Mammary epithelial cell (primary cell): Measurements from ENCODE around the gene USP19.

Experiments
- EZH2 ChIP-seq: IDR thresholded peaks from 2 replicates; pipeline ENCODE4 v1.6.1; 2012; ENCODE audit warnings: low read length, inconsistent platforms, borderline replicate concordance
- TF ChIP-seq, protein P1 (sequence below), 2 donors: IDR thresholded peaks in 1 of 2; conservative IDR thresholded peaks in 1 of 2; 2 replicates each; pipeline ENCODE4 v1.5.1; 2011 to 2012; ENCODE audit warnings: inconsistent platforms in 2 of 2, low read length in 2 of 2, mild to moderate bottlenecking in 2 of 2, control low read depth in 1 of 2, low read depth in 1 of 2; ENCODE audit not compliant: insufficient read depth in 1 of 2; ENCODE audit errors: extremely low read depth in 1 of 2

DNA sequence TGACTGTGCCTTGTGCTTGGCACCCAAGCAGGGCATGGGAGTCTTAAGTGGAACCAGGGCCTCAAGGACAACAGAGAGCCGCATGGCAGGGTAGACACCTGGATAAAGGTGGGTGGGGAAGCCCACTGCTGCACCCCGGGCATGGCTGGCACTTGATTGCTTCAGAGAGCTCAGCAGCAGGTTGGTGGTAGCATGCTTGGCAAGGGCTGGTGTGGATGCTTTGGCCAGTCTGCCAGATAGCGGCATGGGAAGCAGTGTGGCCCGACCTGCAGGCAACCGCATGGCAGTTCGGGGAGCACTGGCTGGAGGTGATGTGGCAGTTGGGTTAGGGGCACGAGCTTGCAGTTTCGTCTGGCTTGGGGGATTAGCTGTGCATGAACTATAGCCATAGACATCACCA is 43.0 kb upstream of the USP19 start:
- TF ChIP-seq, protein P1, sequence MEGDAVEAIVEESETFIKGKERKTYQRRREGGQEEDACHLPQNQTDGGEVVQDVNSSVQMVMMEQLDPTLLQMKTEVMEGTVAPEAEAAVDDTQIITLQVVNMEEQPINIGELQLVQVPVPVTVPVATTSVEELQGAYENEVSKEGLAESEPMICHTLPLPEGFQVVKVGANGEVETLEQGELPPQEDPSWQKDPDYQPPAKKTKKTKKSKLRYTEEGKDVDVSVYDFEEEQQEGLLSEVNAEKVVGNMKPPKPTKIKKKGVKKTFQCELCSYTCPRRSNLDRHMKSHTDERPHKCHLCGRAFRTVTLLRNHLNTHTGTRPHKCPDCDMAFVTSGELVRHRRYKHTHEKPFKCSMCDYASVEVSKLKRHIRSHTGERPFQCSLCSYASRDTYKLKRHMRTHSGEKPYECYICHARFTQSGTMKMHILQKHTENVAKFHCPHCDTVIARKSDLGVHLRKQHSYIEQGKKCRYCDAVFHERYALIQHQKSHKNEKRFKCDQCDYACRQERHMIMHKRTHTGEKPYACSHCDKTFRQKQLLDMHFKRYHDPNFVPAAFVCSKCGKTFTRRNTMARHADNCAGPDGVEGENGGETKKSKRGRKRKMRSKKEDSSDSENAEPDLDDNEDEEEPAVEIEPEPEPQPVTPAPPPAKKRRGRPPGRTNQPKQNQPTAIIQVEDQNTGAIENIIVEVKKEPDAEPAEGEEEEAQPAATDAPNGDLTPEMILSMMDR (conservative IDR thresholded peaks at IDR 0.05 in 1 of 2, IDR thresholded peaks at IDR 0.05 in 1 of 2; ENCODE audit: extremely low read depth in 1 of 2, insufficient read depth in 1 of 2, low read depth in 1 of 2, low read length in 2 of 2), result no peak
- no peak for TF ChIP-seq EZH2
